Camera-type eye (tissue), 1 donor: ENCODE measurements around the gene ARHGEF40. TPM values are rescaled to one million over a fixed set of nuclear protein-coding genes. Genes with fewer than 3 reads are reported as not detected.

Source experiments
- total RNA-seq: library from RNA; depleted of rRNA; stranded (reverse); fragments of >200 nt; gene quantifications from one replicate; pipeline ENCODE4 v1.2.3, GENCODE V29; 2014

ARHGEF40 gene
- 80.2 TPM for total RNA-seq

GRCh38 chr14:21070083-21070609 lies at the start of gene ARHGEF40:
TSS of gene ARHGEF40 (plus strand) at chr14:21070304. CDS start at chr14:21070397, 93 bp downstream.

GRCh38 chr14:21024585-21025370 lies 45.3 kb upstream of the ARHGEF40 start, which contains the start of gene NDRG2:
TSS of gene NDRG2 (minus strand) at chr14:21025061. CDS start at chr14:21023315, 1,746 bp downstream.

GRCh38 chr14:21029917-21030316 lies 40.2 kb upstream of the ARHGEF40 start, which contains the start of gene TPPP2:
TSS of gene TPPP2 (plus strand) at chr14:21030217. CDS start at chr14:21030582, 365 bp downstream.

GRCh38 chr14:21034707-21035106 lies 35.4 kb upstream of the ARHGEF40 start, which contains the start of gene RNASE13:
TSS of gene RNASE13 (minus strand) at chr14:21034807. CDS start at chr14:21034288, 519 bp downstream.

GRCh38 chr14:21041676-21042433 lies 28.2 kb upstream of the ARHGEF40 start, which contains the start of gene RNASE7:
TSS of gene RNASE7 (plus strand) at chr14:21042362. CDS start at chr14:21042993, 631 bp downstream.

GRCh38 chr14:21057803-21058675 lies 12.1 kb upstream of the ARHGEF40 start, which contains the start of gene RNASE8:
TSS of gene RNASE8 (plus strand) at chr14:21057822. CDS start at chr14:21057893, 71 bp downstream.

GRCh38 chr14:21098076-21098891 lies 28.2 kb downstream of the ARHGEF40 start, which contains the start of gene ZNF219:
TSS of gene ZNF219 (minus strand) at chr14:21098655. CDS start at chr14:21093591, 5,064 bp downstream.

GRCh38 chr14:21100931-21101330 lies 30.8 kb downstream of the ARHGEF40 start, which contains the start of gene TMEM253:
TSS of gene TMEM253 (plus strand) at chr14:21101066. CDS start at chr14:21101344, 278 bp downstream.

Other genes with a start within 250 kb of the ARHGEF40 start
- not detected for gene RNASE3, start 178.9 kb upstream of the ARHGEF40 start, total RNA-seq
- gene RNASE2, start 114.8 kb upstream of the ARHGEF40 start, total RNA-seq = not detected
- 78.3 TPM for gene METTL17, start 80.3 kb upstream of the ARHGEF40 start, total RNA-seq
- 0.49 TPM for gene SLC39A2, start 71.0 kb upstream of the ARHGEF40 start, total RNA-seq
- 113 TPM for gene NDRG2, start 45.2 kb upstream of the ARHGEF40 start, total RNA-seq
- gene TPPP2, start 40.1 kb upstream of the ARHGEF40 start, total RNA-seq = not detected
- gene RNASE13, start 35.5 kb upstream of the ARHGEF40 start, total RNA-seq = not detected
- gene RNASE7, start 27.9 kb upstream of the ARHGEF40 start, total RNA-seq = 0.55 TPM
- gene RNASE8, start 12.5 kb upstream of the ARHGEF40 start, total RNA-seq = not detected
- 32.1 TPM for gene ZNF219, start 28.4 kb downstream of the ARHGEF40 start, total RNA-seq
- not detected for gene TMEM253, start 30.8 kb downstream of the ARHGEF40 start, total RNA-seq
- not detected for gene OR5AU1, start 85.8 kb downstream of the ARHGEF40 start, total RNA-seq
- gene HNRNPC, start 199.1 kb downstream of the ARHGEF40 start, total RNA-seq = 598 TPM
- 32.9 TPM for gene RPGRIP1, start 209.8 kb downstream of the ARHGEF40 start, total RNA-seq